Esophagus muscularis mucosa (tissue), 4 donors: ENCODE data around the gene XXYLT1. TPM values are rescaled to one million over a fixed set of nuclear protein-coding genes. Genes with fewer than 3 reads are reported as not detected.

Source experiments
- DNase-seq: peaks from one replicate; pipeline ENCODE4 v3.0.0-alpha.2; 2017; ENCODE audit errors: extremely low spot score
- H3K27ac ChIP-seq, 4 donors: fragments of 200-600 bp; sonication (generic); replicated peaks in 1 of 4; 1 replicate in 3 of 4; 2 replicates in 1 of 4; pipeline ENCODE4 v1.5.1; 2016 to 2019; ENCODE audit warnings: mild to moderate bottlenecking in 1 of 4
- H3K27me3 ChIP-seq, 4 donors: fragments of 200-600 bp; sonication (generic); one replicate each; pipeline versions ENCODE4 v1.5.1 to v1.6.0; 2016 to 2019
- H3K36me3 ChIP-seq, 4 donors: fragments of 200-600 bp; sonication (generic); one replicate each; pipeline ENCODE4 v1.5.1; 2016 to 2019
- H3K4me1 ChIP-seq, 4 donors: fragments of 200-600 bp; sonication (generic); one replicate each; pipeline ENCODE4 v1.5.1; 2016 to 2019
- H3K4me3 ChIP-seq, 4 donors: fragments of 200-600 bp; sonication (generic); 1 replicate in 2 of 4; 2 replicates in 2 of 4; pipeline ENCODE4 v1.5.1; 2016 to 2019; ENCODE audit warnings: mild to moderate bottlenecking in 4 of 4, moderate library complexity in 1 of 4
- H3K9me3 ChIP-seq, 4 donors: fragments of 200-600 bp; sonication (generic); 1 replicate in 3 of 4; 2 replicates in 1 of 4; pipeline ENCODE4 v1.5.1; 2016 to 2019
- CTCF ChIP-seq, 3 experiments: fragments of 200-600 bp in 2 of 3; fragments of 450-650 bp in 1 of 3; sonication (generic) in 2 of 3; IDR thresholded peaks; one replicate each; pipeline ENCODE4 v1.5.1; 2017 to 2019; ENCODE audit warnings: antibody characterized with exemption in 3 of 3, mild to moderate bottlenecking in 2 of 3, moderate library complexity in 1 of 3
- EP300 ChIP-seq: sonication (generic); formaldehyde crosslinking; IDR thresholded peaks from one replicate; pipeline ENCODE4 v1.6.1; 2017; ENCODE audit warnings: antibody characterized with exemption
- POLR2A ChIP-seq: fragments of 450-650 bp; IDR thresholded peaks from one replicate; pipeline ENCODE4 v1.6.1; 2017; ENCODE audit warnings: antibody characterized with exemption, moderate library complexity, mild to moderate bottlenecking, low read depth
- POLR2AphosphoS5 ChIP-seq, 2 donors: sonication (generic); formaldehyde crosslinking; IDR thresholded peaks; one replicate each; pipeline ENCODE4 v1.6.1; 2017; ENCODE audit warnings: antibody characterized with exemption in 2 of 2
- whole genome bisulfite sequencing: methylation state at CpG from one replicate; pipeline ENCODE4 v1.1.5; 2018; 5-methylcytosine and 5-hydroxymethylcytosine counted together
- intact Hi-C: fragments of 100-400 bp; cut with DNase I; formaldehyde crosslinking; loops from one replicate; pipeline ENCODE4 v1.15.1; 2023
- total RNA-seq, 4 donors: library from RNA; depleted of rRNA; stranded (reverse); fragments of >200 nt; gene quantifications; one replicate each; pipeline versions ENCODE4 v1.1.0 to v1.2.1, GENCODE V29; 2016

Gene XXYLT1
- total RNA-seq, 4 donors from 2014 or later = 8.8 to 18.5 (median 13.9) TPM

GRCh38 chr3:195209847-195210265, 61.1 kb downstream of the XXYLT1 start:
- 11% methylated on average over 7 of the region's 12 CpGs for WGBS
- H3K4me1 ChIP-seq = peaks cover 32 to 61% (median 54%) of the 10 kb centered on the region in 4 donors
- H3K4me3 ChIP-seq = peak overlapping the region; percentile 15 to 44 (median 27)
- H3K27me3 ChIP-seq = no peaks in the 10 kb centered on the region
- H3K36me3 ChIP-seq = no peaks in the 10 kb centered on the region
- peak overlapping the region; percentile 85 to 90 (median 89) for H3K27ac ChIP-seq
- intact Hi-C loops = no loop called here
- H3K9me3 ChIP-seq = no peaks in the 10 kb centered on the region
- peak; percentile 92 for DNase-seq
- TF ChIP-seq CTCF (IDR thresholded peaks at IDR 0.05) (no peak), POLR2AphosphoS5 (IDR thresholded peaks at IDR 0.05) (peak in 1 of 2 donors; percentile 24), EP300 (no peak), POLR2A (no peak)

GRCh38 chr3:195209083-195209846, 61.7 kb downstream of the XXYLT1 start:
- Histone ChIP-seq H3K27ac (peak overlapping the region; percentile 85 to 90 (median 89)), H3K27me3 (no peaks in the 10 kb centered on the region), H3K36me3 (no peaks in the 10 kb centered on the region), H3K4me3 (peak overlapping the region; percentile 15 to 44 (median 27)), H3K4me1 (peaks cover 38 to 67% (median 60%) of the 10 kb centered on the region in 4 donors), H3K9me3 (no peaks in the 10 kb centered on the region)
- 71% methylated on average over 29 of the region's 29 CpGs for WGBS
- intact Hi-C loops = no loop called here
- TF ChIP-seq EP300 = no peak
- DNase-seq = peak; percentile 92

GRCh38 chr3:195208631-195209030, 62.3 kb downstream of the XXYLT1 start:
- intact Hi-C loops = no loop called here
- TF ChIP-seq POLR2A = no peak
- no peak for TF ChIP-seq POLR2AphosphoS5 (IDR thresholded peaks at IDR 0.05)
- TF ChIP-seq EP300 = no peak
- no peak for TF ChIP-seq CTCF (IDR thresholded peaks at IDR 0.05)

GRCh38 chr3:195208183-195208582, 62.8 kb downstream of the XXYLT1 start:
- H3K9me3 ChIP-seq = no peaks in the 10 kb centered on the region
- H3K4me3 ChIP-seq = no peak overlapping the region
- WGBS = 90% methylated on average over 9 of the region's 9 CpGs
- no peaks in the 10 kb centered on the region for H3K36me3 ChIP-seq
- peak overlapping the region; percentile 85 to 90 (median 89) for H3K27ac ChIP-seq
- no peak for DNase-seq
- TF ChIP-seq EP300 = no peak
- TF ChIP-seq CTCF (IDR thresholded peaks at IDR 0.05) = no peak
- no peak for TF ChIP-seq POLR2A
- TF ChIP-seq POLR2AphosphoS5 (IDR thresholded peaks at IDR 0.05) = no peak
- H3K4me1 ChIP-seq = peaks cover 39 to 78% (median 68%) of the 10 kb centered on the region in 4 donors
- no peaks in the 10 kb centered on the region for H3K27me3 ChIP-seq
- intact Hi-C loops = no loop called here

More at GRCh38 chr3:195208631-195209030, 62.3 kb downstream of the XXYLT1 start:
- no peaks in the 10 kb centered on the region for H3K9me3 ChIP-seq
- DNase-seq = peak; percentile 24
- H3K4me3 ChIP-seq = no peak overlapping the region
- WGBS = 88% methylated on average over 7 of the region's 7 CpGs
- H3K36me3 ChIP-seq = no peaks in the 10 kb centered on the region
- peak overlapping the region; percentile 85 to 90 (median 89) for H3K27ac ChIP-seq
- H3K4me1 ChIP-seq = peaks cover 39 to 73% (median 67%) of the 10 kb centered on the region in 4 donors
- H3K27me3 ChIP-seq = no peaks in the 10 kb centered on the region

- peak overlapping the region; percentile 85 to 90 (median 89) for H3K27ac ChIP-seq
- H3K4me3 ChIP-seq = no peak overlapping the region
- H3K36me3 ChIP-seq = no peaks in the 10 kb centered on the region
- H3K27me3 ChIP-seq = no peaks in the 10 kb centered on the region
- H3K9me3 ChIP-seq = no peaks in the 10 kb centered on the region
- H3K4me1 ChIP-seq = peaks cover 39 to 78% (median 68%) of the 10 kb centered on the region in 4 donors
- intact Hi-C loops = no loop called here
- DNase-seq = peak; percentile 66
- no peak for TF ChIP-seq POLR2A
- no peak for TF ChIP-seq EP300
- TF ChIP-seq POLR2AphosphoS5 (IDR thresholded peaks at IDR 0.05) = no peak
- no peak for TF ChIP-seq CTCF (IDR thresholded peaks at IDR 0.05)
- 61% methylated on average over 3 of the region's 3 CpGs for WGBS
Observed at GRCh38 chr3:195207731-195208130, 63.2 kb downstream of the XXYLT1 start.
